ENCODE data around the gene CDH11.

- TF ChIP-seq CTCF (IDR thresholded peaks at IDR 0.05 in 8 of 11, conservative IDR thresholded peaks at IDR 0.05 in 3 of 11): no peak
- TF ChIP-seq POLR2AphosphoS5 (IDR thresholded peaks at IDR 0.05): no peak
- TF ChIP-seq POLR2A (IDR thresholded peaks at IDR 0.05): no peak
Observed at GRCh38 chr16:65032387-65032786, 89.5 kb downstream of the CDH11 start.

All from spleen (tissue), 7 donors.